NCI-H1092 (cell line): ENCODE results near the gene CDH23.

Experiments
- DNase-seq: peaks from one replicate; lab custom pipeline; 2025; lab: John Stamatoyannopoulos, UW

The CDH23 gene

GRCh38 chr10:71392791-71393781 lies 3.6 kb upstream of the CDH23 start:
- DNase-seq = no peak

DNA sequence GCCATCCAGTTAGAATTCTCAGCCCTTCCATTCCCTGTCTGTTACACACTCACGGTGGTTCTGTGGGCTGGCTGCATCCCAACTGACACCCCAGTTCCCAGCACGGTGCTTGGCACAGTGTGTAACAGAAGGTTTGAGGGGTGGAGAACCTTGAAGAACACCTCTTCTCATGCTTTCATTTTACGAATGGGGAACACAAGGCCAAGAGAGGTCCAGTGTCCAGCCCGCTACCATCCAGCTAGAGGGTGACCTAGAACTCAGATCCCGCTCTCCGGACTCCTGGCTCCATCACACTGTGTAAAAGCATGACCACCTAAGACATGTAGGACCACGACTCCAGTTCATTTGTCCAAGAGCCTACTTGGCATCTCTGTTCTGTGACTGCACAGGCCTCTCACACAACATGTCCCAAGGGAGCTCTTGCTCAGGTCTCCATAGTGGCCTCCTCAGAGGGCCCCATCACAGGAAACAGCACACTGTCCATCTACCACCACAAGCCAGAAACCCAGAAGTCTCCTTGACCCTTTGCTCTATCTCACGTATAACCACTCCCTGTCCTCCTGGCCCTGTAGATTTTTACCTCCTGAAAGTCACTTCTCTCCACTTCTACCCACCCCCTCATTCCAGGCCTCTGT lies 2.8 kb upstream of the CDH23 start:
- DNase-seq = no peak

DNA sequence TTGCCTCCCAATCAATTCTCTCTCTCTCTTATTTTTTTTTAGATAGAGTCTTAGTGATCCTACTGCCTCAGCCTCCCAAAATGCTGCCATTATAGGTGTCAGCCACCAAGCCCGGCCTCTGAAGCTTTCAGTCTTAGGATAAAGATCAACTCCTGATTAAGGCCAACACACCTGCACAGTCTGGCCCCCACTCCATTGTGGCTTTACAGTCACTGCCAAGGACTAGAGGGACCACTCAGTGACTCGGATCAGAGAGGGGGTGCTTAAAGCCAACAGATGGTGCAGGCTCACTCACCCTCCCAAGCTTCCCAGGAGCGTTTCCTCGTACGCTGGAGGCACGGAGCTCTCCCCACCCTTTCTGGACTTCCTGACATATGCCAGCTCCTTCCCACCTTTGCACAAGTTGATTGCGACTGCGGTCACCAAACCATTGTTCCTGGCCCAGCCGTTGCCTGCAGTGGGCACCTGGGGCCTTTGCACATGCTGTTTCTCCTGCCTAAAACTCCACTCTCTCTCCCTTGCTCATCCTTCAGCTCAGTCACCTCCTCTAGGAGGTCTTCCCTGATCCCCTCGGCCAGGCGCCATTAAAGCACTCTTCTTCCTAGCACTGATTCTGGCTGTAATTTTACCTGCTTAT lies 1.7 kb upstream of the CDH23 start:
- DNase-seq = no peak

DNA sequence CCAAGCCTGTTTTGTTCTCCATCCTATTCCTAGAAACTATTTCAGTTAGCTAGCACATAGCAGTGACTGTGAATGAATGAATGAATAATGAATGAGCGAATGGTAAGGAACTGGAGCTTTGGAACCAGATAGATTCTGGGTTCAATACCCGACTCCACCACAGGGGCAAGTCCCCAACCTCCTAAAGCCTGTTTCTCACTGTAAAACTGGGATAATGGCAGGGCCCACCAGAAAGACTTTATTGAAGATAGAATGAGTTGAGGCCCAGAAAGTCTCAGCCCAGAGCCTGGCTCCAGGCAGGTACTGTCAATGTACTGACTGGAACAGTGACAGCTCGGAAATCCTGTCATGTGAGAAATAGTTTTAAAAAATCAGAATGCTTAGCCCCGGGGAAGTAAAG lies 1.1 kb upstream of the CDH23 start:
- no peak for DNase-seq

DNA sequence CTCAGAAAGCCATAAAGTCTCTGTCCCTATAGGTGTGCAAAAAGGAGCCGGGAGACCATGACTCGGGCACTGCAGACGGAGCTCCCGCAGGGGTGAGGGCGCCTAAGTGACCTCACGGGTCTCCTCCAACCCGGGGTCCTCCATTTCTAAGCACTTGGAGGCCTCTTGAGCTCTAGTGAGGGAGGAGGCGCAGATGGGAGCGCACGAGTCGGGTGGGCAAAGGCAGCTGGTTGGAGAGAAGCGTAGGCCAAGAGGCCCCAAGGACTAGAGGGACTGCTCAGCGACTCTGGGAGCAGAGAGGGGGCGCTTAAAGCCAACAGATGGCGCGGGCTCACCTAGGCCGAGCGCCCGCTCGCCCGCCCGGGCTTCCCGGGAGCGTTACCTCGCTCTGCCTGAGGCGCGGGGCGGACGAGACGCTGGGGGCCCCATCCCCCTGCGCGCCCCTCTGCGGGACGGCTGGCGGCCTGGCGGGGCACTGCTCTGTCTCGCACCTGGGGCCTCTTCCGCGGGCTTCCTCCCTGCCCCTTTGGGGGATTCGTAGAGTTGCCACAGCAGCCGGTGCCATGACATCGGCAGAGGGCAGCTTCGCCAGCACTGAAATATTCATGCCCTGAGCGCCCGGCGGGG lies 523 bp upstream of the CDH23 start:
- DNase-seq = peak; percentile 66

DNA sequence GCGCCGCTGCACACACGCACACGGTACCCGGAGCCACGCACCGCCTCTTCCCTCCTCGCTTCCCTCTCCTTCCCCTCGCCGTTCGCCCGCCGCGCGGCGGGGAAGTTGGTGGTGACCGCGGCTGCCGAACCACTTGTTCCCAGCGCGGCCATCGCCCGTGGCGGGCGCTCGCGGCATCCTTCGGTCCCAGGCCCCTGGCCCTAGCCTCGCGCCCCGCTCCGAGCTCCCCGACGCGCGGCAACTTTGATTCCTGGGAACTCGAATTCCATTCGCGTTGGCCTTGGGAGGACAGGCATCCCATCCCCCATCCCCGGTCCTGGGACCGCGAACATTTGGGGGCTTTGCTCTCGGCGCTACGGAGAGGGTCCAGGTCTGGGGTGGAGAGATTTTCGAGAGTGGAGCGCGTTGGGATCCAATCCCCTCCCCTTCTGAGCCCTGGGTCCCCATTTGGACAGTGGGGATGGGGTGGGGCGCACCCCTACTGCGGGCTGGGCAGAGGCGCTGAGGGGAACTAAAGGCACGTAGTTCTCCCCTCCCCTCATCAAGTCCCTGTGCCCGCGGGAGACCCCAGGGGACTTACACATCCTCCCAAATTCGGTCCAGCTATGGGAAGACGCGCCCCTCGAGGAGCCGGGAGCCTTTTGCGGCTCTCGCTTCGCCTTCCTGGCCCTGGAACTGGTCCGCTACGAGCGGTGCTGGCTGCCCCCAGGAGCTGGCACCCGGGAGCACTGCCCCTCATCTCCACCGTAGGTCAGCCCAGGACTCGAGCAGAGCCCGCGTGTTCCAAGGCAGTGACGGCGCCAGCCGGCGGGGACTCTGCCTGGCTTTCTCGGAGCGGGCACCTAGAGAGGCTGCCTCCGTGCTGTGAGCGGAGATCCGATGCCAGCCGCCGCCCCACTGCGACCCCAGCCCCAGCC lies 834 bp downstream of the CDH23 start:
- DNase-seq = no peak

GRCh38 chr10:71398976-71399375 lies 2.3 kb downstream of the CDH23 start:
- no peak for DNase-seq

GRCh38 chr10:71399946-71400345 lies 3.2 kb downstream of the CDH23 start:
- DNase-seq = no peak

DNA sequence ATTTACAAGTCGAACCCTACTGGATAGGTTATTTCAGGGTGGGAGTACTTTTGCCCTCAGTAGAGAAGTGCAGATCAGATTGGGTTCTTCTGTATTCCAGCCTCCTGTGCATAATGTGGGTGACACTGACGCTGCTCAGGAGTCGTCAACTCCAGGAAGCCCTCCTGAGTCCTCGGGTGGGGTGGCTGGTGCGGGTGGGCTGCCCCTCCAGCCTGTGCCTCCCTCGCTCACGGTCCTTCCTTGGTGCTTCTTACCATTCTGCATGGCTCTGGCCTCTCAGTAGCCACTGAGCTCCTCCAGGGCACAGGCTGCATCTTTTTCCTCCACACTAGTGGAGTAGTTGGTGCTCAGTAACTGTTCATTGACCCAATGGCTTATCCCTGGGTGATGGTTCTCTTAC lies 4.3 kb downstream of the CDH23 start:
- no peak for DNase-seq

DNA sequence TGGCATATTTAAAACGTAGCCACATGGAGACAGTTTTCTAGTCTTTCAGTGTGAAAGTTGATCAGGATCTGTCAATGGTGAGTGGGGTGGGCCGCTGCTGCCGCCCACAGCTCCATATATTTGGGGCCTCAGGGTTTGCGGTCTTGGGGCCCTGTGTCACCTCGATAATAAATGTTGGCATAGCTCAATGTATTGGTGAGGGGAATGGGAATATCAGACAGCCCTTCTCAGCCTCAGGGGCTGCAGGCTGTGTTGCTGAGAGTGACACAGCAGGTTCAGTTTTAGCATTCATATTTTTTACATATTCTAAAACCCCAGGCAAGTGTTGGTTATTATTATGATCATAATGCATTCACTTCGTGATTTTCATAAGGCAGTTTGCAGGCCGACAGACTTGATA lies 5.3 kb downstream of the CDH23 start:
- DNase-seq = no peak

DNA sequence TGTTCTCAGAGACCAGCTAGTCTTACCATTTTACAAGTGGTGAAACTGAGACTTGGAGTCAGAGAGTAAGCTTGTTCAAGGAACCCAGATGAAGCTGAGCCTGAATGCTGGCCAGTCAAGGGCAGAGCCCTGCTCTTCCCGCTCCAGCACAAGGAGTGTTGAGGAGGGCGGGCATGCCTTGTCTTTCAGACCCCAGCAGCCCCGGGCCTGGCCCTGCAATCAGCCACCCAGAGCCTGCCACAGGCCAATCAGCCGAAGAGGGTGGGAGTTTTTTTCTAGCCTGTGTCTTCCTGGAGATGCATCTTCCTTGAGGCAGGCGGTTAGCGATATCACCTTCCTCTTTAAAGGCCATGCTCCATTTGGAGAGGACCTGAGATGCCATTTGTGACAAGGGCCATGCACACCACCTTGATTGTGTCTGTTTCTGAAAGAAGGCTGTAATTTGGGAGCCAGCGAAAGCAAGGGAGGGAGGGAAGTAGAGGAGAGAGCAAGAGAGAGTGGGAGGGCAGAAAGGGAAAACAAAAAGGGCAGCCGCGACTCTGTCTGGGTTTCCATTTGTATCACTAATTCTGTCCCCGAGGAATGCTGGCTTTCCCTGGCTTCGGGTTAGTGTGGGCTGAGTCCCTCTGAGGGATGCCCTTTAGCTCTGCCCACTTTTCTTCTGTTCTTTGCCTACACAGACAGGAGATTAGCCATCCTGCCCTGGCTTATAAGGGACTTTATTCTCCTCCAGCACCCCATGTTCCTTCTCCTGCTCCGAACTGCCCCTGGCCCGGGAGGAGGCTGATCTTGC lies 8.0 kb downstream of the CDH23 start:
- DNase-seq = no peak

- DNase-seq = no peak
These were observed 10.2 kb downstream of the CDH23 start for GRCh38 chr10:71406878-71407277.

DNA sequence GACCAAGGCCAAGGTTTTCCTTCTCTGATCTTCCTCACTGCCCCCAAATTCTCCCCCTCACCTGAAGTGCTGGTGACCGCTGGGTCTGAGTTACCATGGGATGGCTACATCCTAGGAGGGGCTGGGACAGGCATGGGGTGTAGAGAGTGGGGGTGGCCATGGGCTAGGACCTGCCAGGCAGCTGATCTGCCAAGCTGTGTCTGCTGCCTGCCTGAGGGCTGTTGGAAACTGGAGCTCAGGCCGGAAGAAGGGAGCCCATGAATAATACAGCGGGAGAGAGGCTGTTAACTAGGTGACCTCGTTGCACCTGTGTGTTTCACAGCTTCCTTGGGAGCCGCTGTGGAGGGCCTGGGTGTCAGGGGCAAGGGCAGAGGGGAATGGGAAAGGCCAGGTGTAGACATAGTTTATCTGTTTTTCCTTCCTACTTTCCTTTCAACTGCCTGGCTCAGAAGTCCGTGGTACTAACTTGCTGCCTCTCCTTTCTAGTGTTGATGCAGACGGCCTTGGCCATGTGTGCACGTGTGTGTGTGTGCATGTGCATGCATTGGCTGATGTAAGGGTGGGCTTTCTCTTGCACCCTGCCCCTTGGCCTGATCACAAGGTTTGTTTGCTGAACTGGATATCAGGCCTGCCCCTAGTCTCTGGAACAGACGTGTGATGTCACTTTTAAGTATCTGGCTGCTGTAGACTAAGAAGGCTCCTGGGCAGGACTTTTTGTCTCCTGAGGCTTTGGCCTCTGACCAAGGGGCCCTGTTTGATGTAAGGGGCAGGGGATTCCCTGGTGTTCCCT lies 11.9 kb downstream of the CDH23 start:
- no peak for DNase-seq

GRCh38 chr10:71409516-71410104 lies 12.9 kb downstream of the CDH23 start:
- no peak for DNase-seq

- no peak for DNase-seq
These were observed 16.9 kb downstream of the CDH23 start for GRCh38 chr10:71413581-71413980.

- no peak for DNase-seq
These were observed 17.6 kb downstream of the CDH23 start for GRCh38 chr10:71414359-71414758.

DNA sequence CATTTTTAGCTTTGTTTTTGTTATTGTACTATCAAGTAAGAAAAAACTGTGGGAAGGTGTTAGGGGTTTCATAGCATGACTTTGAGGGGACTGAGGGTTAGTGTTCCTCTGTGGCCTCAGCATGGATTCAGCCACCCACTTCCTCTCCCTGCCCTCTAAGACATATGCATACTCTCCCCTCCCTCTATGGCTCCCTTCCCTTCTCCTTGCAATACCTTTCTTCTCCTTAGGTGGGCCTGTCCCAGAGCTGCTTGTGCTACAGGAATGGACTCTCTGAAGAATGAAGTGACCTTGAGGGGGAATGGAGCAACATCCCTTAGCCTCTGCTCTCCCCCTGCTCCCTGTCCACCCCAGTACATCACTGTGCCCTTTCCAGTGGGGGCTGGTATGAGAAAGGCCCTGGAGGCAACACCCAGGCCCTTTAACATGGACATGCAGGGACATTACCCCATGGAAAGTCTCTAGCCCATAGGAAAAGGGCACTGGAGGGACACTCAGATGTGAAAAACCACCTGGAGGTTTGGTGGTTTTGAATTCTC lies 22.4 kb downstream of the CDH23 start:
- DNase-seq = no peak

DNA sequence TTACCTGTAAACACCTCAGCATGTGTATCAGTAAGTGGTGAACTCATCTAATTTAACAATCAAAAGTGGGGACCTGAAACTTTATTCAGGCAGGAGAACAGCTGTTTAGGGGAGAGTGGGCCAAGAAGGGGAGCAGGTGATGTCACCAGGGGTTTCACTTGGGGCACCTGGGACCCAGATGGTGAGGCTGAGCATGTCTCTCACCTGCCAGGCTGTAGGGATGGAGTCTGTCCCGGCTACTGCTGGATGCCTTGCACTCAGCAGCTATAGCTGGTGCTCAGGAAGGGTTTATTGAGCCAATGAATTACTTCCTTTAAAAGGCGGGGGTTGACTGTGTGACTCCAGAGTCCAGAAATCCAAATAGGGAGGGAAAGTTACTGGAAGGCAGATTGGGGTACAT lies 23.0 kb downstream of the CDH23 start:
- no peak for DNase-seq

DNA sequence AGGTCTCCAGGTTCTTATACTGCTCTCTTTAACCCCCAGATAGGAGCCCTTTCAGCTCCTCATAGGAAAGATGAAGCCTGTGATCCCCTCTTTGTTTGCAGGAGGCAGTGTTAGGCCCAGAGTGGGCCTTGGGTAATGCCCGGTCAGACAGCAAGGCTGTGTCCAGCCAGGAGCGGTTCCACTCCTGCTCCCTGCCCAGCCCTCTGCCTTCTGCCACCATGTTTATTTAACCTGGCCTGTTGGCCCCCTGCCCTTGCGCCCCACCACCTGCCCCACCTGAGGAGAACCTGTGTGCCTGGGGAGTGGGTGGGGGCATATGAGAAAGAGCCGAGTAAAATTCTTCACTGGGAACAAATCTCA lies 24.3 kb downstream of the CDH23 start:
- no peak for DNase-seq
